D341Med (cell line): Measurements from ENCODE around the gene SCG3.

Experiments
- DNase-seq: peaks from one replicate; pipeline ENCODE4 v3.0.0; 2012; ENCODE audit warnings: low spot score

The SCG3 gene

GRCh38 chr15:51727141-51727897 is 46.0 kb downstream of the SCG3 start:
- no peak for DNase-seq

GRCh38 chr15:51731549-51732267 is 50.4 kb downstream of the SCG3 start:
- DNase-seq: no peak

GRCh38 chr15:51732646-51733045 is 51.3 kb downstream of the SCG3 start:
- DNase-seq: no peak

GRCh38 chr15:51735228-51736010 is 54.1 kb downstream of the SCG3 start:
- DNase-seq: no peak

- DNase-seq: no peak
Measured at GRCh38 chr15:51736069-51736468, 54.8 kb downstream of the SCG3 start.

- no peak for DNase-seq
Measured at GRCh38 chr15:51736751-51737521, 55.6 kb downstream of the SCG3 start.

GRCh38 chr15:51737522-51738305 is 56.4 kb downstream of the SCG3 start, which contains the start of gene LYSMD2:
Gene LYSMD2, minus strand, starts transcription at chr15:51737655. Its CDS starts 33 bp downstream, at chr15:51737622.
- peak; percentile 86 for DNase-seq

GRCh38 chr15:51738553-51738952 is 57.2 kb downstream of the SCG3 start:
- DNase-seq: no peak

- no peak for DNase-seq
Measured at GRCh38 chr15:51739061-51739712, 57.9 kb downstream of the SCG3 start.

GRCh38 chr15:51749307-51749706 is 68.0 kb downstream of the SCG3 start:
- DNase-seq: no peak

GRCh38 chr15:51750186-51750585 is 68.9 kb downstream of the SCG3 start:
- no peak for DNase-seq

GRCh38 chr15:51750792-51751696 is 69.7 kb downstream of the SCG3 start, which contains the start of gene TMOD2:
Gene TMOD2, plus strand, starts transcription at chr15:51751597. Its CDS starts 14,845 bp downstream, at chr15:51766442.
- DNase-seq: peak; percentile 91

GRCh38 chr15:51751697-51752683 is 70.7 kb downstream of the SCG3 start:
- peak; percentile 78 for DNase-seq

- no peak for DNase-seq
Measured at GRCh38 chr15:51752888-51753287, 71.6 kb downstream of the SCG3 start.

- no peak for DNase-seq
Measured at GRCh38 chr15:51754267-51754666, 73.0 kb downstream of the SCG3 start.

GRCh38 chr15:51755790-51756189 is 74.5 kb downstream of the SCG3 start:
- DNase-seq: no peak

- no peak for DNase-seq
Measured at GRCh38 chr15:51756482-51756881, 75.2 kb downstream of the SCG3 start.

- no peak for DNase-seq
Measured at GRCh38 chr15:51757450-51757849, 76.1 kb downstream of the SCG3 start.
